Measurements from ENCODE around the gene ESYT2. TPM values are rescaled to one million over a fixed set of nuclear protein-coding genes. Genes with fewer than 3 reads are reported as not detected.

The ESYT2 gene
- total RNA-seq, 4 donors from 2014 or later = 91.6 to 159 (median 100) TPM

GRCh38 chr7:158730383-158731346 is 98.6 kb downstream of the ESYT2 start:
- no peak overlapping the region for H3K4me3 ChIP-seq
- no peak for TF ChIP-seq CTCF (IDR thresholded peaks at IDR 0.05)
- TF ChIP-seq POLR2A (IDR thresholded peaks at IDR 0.05) = no peak
- no peak for DNase-seq
- intact Hi-C loops (cut with DNase I; ENCODE audit: low total_unique reads) = no loop called here
- H3K9me3 ChIP-seq = no peaks in the 10 kb centered on the region
- H3K27me3 ChIP-seq = no peaks in the 10 kb centered on the region
- H3K4me1 ChIP-seq = no peaks in the 10 kb centered on the region
- no peaks in the 10 kb centered on the region for H3K36me3 ChIP-seq
- no peak overlapping the region for H3K27ac ChIP-seq

- intact Hi-C loops (cut with DNase I; ENCODE audit: low total_unique reads) = no loop called here
- Histone ChIP-seq H3K27me3 (no peaks in the 10 kb centered on the region), H3K27ac (no peak overlapping the region), H3K4me1 (no peaks in the 10 kb centered on the region), H3K9me3 (no peaks in the 10 kb centered on the region), H3K36me3 (no peaks in the 10 kb centered on the region), H3K4me3 (no peak overlapping the region)
- TF ChIP-seq POLR2A (IDR thresholded peaks at IDR 0.05) = no peak
- TF ChIP-seq CTCF (IDR thresholded peaks at IDR 0.05) = no peak
- DNase-seq = no peak
Observed at GRCh38 chr7:158729646-158730382, 99.5 kb downstream of the ESYT2 start.

- H3K27ac ChIP-seq = no peak overlapping the region
- H3K9me3 ChIP-seq = no peaks in the 10 kb centered on the region
- intact Hi-C loops (cut with DNase I; ENCODE audit: low total_unique reads) = no loop called here
- H3K36me3 ChIP-seq = no peaks in the 10 kb centered on the region
- H3K4me3 ChIP-seq = no peak overlapping the region
- DNase-seq = no peak
- H3K4me1 ChIP-seq = no peaks in the 10 kb centered on the region
- TF ChIP-seq CTCF (IDR thresholded peaks at IDR 0.05) = no peak
- TF ChIP-seq POLR2A (IDR thresholded peaks at IDR 0.05) = no peak
- H3K27me3 ChIP-seq = no peaks in the 10 kb centered on the region
Observed at GRCh38 chr7:158728911-158729645, 100.2 kb downstream of the ESYT2 start.

- H3K27ac ChIP-seq = no peak overlapping the region
- no peaks in the 10 kb centered on the region for H3K9me3 ChIP-seq
- H3K36me3 ChIP-seq = no peaks in the 10 kb centered on the region
- no peak for TF ChIP-seq POLR2A (IDR thresholded peaks at IDR 0.05)
- TF ChIP-seq CTCF (IDR thresholded peaks at IDR 0.05) = no peak
- H3K4me1 ChIP-seq = no peaks in the 10 kb centered on the region
- no peak for DNase-seq
- H3K27me3 ChIP-seq = no peaks in the 10 kb centered on the region
- intact Hi-C loops (cut with DNase I; ENCODE audit: low total_unique reads) = no loop called here
- H3K4me3 ChIP-seq = no peak overlapping the region
Observed at GRCh38 chr7:158727690-158728089, 101.6 kb downstream of the ESYT2 start.

All from uterus (tissue), 4 donors.